SK-N-SH treated with all-trans-retinoic acid at 6 μM for 48 hours (cell line): Measurements from ENCODE around the gene CEACAM16.

Source experiments
- ATAC-seq: fragments of 200-7000 bp; cut with Tn5 transposase; 3 replicates; pipeline ENCODE4 v1.9.1; 2020; ENCODE audit warnings: mild to moderate bottlenecking, moderate library complexity
- ARNTL ChIP-seq: fragments of 450-650 bp; formaldehyde crosslinking; IDR thresholded peaks from 2 replicates; pipeline ENCODE4 v1.5.0; 2020; ENCODE audit warnings: low read depth, mild to moderate bottlenecking, moderate library complexity, borderline replicate concordance
- BACH2 ChIP-seq: fragments of 250-450 bp; sonication (Bioruptor Pico); IDR thresholded peaks from 2 replicates; pipeline ENCODE4 v1.9.0; 2021; ENCODE audit warnings: mild to moderate bottlenecking, borderline replicate concordance
- CSDC2 ChIP-seq: fragments of 250-450 bp; sonication (Bioruptor Pico); IDR thresholded peaks from 2 replicates; pipeline ENCODE4 v1.5.0; 2020; ENCODE audit warnings: mild to moderate bottlenecking, moderate library complexity
- ESRRG ChIP-seq: fragments of 250-450 bp; sonication (Bioruptor Pico); IDR thresholded peaks from 2 replicates; pipeline ENCODE4 v1.6.1; 2021; ENCODE audit warnings: mild to moderate bottlenecking
- GLIS3 ChIP-seq: fragments of 250-450 bp; sonication (Bioruptor Pico); IDR thresholded peaks from 2 replicates; pipeline ENCODE4 v1.5.0; 2020; ENCODE audit warnings: mild to moderate bottlenecking, moderate library complexity
- ISL1 ChIP-seq: fragments of 250-450 bp; sonication (Bioruptor Pico); IDR thresholded peaks from 2 replicates; pipeline ENCODE4 v2.1.2; 2022; ENCODE audit warnings: mild to moderate bottlenecking, moderate library complexity
- OSR1 ChIP-seq: fragments of 250-450 bp; sonication (Bioruptor Pico); IDR thresholded peaks from 2 replicates; pipeline ENCODE4 v1.8.0; 2022; ENCODE audit warnings: moderate library complexity, mild to moderate bottlenecking, inconsistent platforms
- PPARA ChIP-seq: fragments of 250-450 bp; sonication (Bioruptor Pico); IDR thresholded peaks from 2 replicates; pipeline ENCODE4 v1.5.0; 2020; ENCODE audit warnings: mild to moderate bottlenecking, borderline replicate concordance
- RARB ChIP-seq: fragments of 250-450 bp; sonication (Bioruptor Pico); IDR thresholded peaks from 2 replicates; pipeline ENCODE4 v1.8.0; 2021; ENCODE audit warnings: mild to moderate bottlenecking, moderate library complexity
- SNAI2 ChIP-seq: fragments of 250-450 bp; sonication (Bioruptor Pico); IDR thresholded peaks from 2 replicates; pipeline ENCODE4 v1.5.0; 2020; ENCODE audit warnings: mild to moderate bottlenecking, moderate library complexity
- TCF4 ChIP-seq: fragments of 250-450 bp; sonication (Bioruptor Pico); IDR thresholded peaks from 2 replicates; pipeline ENCODE4 v1.8.0; 2021; ENCODE audit warnings: mild to moderate bottlenecking, moderate library complexity, borderline replicate concordance
- TOX ChIP-seq: fragments of 250-450 bp; sonication (Bioruptor Pico); IDR thresholded peaks from 2 replicates; pipeline ENCODE4 v1.8.0; 2021; ENCODE audit warnings: mild to moderate bottlenecking, moderate library complexity, borderline replicate concordance
- ZFP3 ChIP-seq: fragments of 250-450 bp; sonication (Bioruptor Pico); IDR thresholded peaks from 2 replicates; pipeline ENCODE4 v1.5.0; 2020; ENCODE audit warnings: mild to moderate bottlenecking, moderate library complexity
- ZFP30 ChIP-seq: fragments of 450-650 bp; formaldehyde crosslinking; IDR thresholded peaks from 2 replicates; pipeline ENCODE4 v1.5.0; 2022; ENCODE audit warnings: mild to moderate bottlenecking, moderate library complexity
- ZNF565 ChIP-seq: fragments of 450-650 bp; formaldehyde crosslinking; conservative IDR thresholded peaks from 2 replicates; pipeline ENCODE4 v1.5.0; 2020; ENCODE audit warnings: low read depth, mild to moderate bottlenecking, moderate library complexity
- ZNF70 ChIP-seq: fragments of 450-650 bp; formaldehyde crosslinking; IDR thresholded peaks from 2 replicates; pipeline ENCODE4 v1.5.0; 2020; ENCODE audit warnings: mild to moderate bottlenecking, moderate library complexity
- ZNF8 ChIP-seq: fragments of 450-650 bp; formaldehyde crosslinking; IDR thresholded peaks from 2 replicates; pipeline ENCODE4 v1.5.0; 2020; ENCODE audit warnings: mild to moderate bottlenecking, moderate library complexity
- TF ChIP-seq, protein P1 (sequence below): fragments of 250-450 bp; sonication (Bioruptor Pico); IDR thresholded peaks from 2 replicates; pipeline ENCODE4 v1.5.0; 2020; ENCODE audit warnings: mild to moderate bottlenecking, moderate library complexity
- TF ChIP-seq, protein P2 (sequence below): fragments of 250-450 bp; sonication (Bioruptor Pico); IDR thresholded peaks from 2 replicates; pipeline ENCODE4 v1.8.0; 2020; ENCODE audit warnings: mild to moderate bottlenecking, moderate library complexity, borderline replicate concordance
- TF ChIP-seq, protein P3 (sequence below): fragments of 250-450 bp; sonication (Bioruptor Pico); IDR thresholded peaks from 2 replicates; pipeline ENCODE4 v1.8.0; 2021; ENCODE audit warnings: low read depth, mild to moderate bottlenecking, moderate library complexity, borderline replicate concordance
- TF ChIP-seq, protein P4 (sequence below): fragments of 250-450 bp; sonication (Bioruptor Pico); IDR thresholded peaks from 2 replicates; pipeline ENCODE4 v1.5.1; 2021; ENCODE audit warnings: mild to moderate bottlenecking, moderate library complexity

CEACAM16 gene

DNA sequence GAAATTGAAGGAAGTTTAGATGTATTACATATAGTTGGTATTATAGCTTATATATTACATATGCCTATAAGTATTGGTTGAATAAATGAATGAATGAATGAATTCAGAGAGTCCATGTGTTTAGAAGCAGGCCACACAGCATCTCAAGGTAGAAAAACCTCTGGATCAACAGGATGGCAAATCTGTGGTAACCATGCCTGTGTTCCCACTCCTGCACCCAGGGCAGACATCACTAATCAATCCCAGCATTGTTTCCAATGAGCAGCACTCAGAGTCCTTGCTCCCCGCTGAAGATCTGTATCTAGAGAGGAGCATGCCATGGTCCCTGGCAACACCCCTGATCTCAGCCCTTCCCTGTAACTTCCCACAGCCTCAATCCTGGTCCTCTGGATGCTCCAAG lies 26.7 kb upstream of the CEACAM16 start:
- no peak for ATAC-seq
- TF ChIP-seq ESRRG (CRISPR knock-in tag), result no peak
- TF ChIP-seq, protein P1, sequence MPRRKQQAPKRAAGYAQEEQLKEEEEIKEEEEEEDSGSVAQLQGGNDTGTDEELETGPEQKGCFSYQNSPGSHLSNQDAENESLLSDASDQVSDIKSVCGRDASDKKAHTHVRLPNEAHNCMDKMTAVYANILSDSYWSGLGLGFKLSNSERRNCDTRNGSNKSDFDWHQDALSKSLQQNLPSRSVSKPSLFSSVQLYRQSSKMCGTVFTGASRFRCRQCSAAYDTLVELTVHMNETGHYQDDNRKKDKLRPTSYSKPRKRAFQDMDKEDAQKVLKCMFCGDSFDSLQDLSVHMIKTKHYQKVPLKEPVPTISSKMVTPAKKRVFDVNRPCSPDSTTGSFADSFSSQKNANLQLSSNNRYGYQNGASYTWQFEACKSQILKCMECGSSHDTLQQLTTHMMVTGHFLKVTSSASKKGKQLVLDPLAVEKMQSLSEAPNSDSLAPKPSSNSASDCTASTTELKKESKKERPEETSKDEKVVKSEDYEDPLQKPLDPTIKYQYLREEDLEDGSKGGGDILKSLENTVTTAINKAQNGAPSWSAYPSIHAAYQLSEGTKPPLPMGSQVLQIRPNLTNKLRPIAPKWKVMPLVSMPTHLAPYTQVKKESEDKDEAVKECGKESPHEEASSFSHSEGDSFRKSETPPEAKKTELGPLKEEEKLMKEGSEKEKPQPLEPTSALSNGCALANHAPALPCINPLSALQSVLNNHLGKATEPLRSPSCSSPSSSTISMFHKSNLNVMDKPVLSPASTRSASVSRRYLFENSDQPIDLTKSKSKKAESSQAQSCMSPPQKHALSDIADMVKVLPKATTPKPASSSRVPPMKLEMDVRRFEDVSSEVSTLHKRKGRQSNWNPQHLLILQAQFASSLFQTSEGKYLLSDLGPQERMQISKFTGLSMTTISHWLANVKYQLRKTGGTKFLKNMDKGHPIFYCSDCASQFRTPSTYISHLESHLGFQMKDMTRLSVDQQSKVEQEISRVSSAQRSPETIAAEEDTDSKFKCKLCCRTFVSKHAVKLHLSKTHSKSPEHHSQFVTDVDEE (CRISPR knock-in tag), result no peak
- no peak for TF ChIP-seq PPARA (CRISPR knock-in tag)
- TF ChIP-seq OSR1, result no peak
- TF ChIP-seq, protein P2, sequence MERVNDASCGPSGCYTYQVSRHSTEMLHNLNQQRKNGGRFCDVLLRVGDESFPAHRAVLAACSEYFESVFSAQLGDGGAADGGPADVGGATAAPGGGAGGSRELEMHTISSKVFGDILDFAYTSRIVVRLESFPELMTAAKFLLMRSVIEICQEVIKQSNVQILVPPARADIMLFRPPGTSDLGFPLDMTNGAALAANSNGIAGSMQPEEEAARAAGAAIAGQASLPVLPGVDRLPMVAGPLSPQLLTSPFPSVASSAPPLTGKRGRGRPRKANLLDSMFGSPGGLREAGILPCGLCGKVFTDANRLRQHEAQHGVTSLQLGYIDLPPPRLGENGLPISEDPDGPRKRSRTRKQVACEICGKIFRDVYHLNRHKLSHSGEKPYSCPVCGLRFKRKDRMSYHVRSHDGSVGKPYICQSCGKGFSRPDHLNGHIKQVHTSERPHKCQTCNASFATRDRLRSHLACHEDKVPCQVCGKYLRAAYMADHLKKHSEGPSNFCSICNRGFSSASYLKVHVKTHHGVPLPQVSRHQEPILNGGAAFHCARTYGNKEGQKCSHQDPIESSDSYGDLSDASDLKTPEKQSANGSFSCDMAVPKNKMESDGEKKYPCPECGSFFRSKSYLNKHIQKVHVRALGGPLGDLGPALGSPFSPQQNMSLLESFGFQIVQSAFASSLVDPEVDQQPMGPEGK (CRISPR knock-in tag), result no peak
- TF ChIP-seq ZNF70 (CRISPR knock-in tag), result no peak
- TF ChIP-seq, protein P3, sequence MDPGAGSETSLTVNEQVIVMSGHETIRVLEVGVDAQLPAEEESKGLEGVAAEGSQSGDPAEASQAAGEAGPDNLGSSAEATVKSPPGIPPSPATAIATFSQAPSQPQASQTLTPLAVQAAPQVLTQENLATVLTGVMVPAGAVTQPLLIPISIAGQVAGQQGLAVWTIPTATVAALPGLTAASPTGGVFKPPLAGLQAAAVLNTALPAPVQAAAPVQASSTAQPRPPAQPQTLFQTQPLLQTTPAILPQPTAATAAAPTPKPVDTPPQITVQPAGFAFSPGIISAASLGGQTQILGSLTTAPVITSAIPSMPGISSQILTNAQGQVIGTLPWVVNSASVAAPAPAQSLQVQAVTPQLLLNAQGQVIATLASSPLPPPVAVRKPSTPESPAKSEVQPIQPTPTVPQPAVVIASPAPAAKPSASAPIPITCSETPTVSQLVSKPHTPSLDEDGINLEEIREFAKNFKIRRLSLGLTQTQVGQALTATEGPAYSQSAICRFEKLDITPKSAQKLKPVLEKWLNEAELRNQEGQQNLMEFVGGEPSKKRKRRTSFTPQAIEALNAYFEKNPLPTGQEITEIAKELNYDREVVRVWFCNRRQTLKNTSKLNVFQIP (CRISPR knock-in tag), result no peak
- no peak for TF ChIP-seq RARB
- no peak for TF ChIP-seq ARNTL (CRISPR knock-in tag)
- no peak for TF ChIP-seq CSDC2 (CRISPR knock-in tag)
- no peak for TF ChIP-seq TCF4 (CRISPR knock-in tag)
- TF ChIP-seq BACH2 (CRISPR knock-in tag), result no peak
- TF ChIP-seq ZNF565 (CRISPR knock-in tag), result no peak
- TF ChIP-seq ZFP3 (CRISPR knock-in tag), result no peak
- TF ChIP-seq, protein P4, sequence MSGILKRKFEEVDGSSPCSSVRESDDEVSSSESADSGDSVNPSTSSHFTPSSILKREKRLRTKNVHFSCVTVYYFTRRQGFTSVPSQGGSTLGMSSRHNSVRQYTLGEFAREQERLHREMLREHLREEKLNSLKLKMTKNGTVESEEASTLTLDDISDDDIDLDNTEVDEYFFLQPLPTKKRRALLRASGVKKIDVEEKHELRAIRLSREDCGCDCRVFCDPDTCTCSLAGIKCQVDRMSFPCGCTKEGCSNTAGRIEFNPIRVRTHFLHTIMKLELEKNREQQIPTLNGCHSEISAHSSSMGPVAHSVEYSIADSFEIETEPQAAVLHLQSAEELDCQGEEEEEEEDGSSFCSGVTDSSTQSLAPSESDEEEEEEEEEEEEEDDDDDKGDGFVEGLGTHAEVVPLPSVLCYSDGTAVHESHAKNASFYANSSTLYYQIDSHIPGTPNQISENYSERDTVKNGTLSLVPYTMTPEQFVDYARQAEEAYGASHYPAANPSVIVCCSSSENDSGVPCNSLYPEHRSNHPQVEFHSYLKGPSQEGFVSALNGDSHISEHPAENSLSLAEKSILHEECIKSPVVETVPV (CRISPR knock-in tag), result no peak
- no peak for TF ChIP-seq ZFP30
- no peak for TF ChIP-seq TOX (CRISPR knock-in tag)

DNA sequence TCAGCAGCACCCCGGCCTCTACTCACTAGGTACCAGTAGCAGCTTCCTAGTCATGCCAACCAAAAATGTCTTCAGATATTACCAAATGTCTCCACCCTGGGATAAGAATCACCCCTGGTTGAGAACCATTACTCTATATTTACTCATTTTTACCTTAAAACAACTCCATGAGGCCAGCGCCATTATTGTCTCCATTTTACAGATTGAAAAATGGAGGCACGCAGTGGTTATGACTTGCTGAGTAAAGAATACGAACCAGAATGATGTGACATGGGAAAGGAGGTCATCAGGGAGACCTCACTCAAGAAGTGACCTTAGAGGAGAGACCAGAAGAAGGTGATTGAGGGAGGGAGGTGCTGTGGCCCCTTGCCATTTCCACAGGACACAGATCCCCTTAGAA lies 25.4 kb upstream of the CEACAM16 start:
- ATAC-seq, result no peak

More for the DNA sequence above, 25.4 kb upstream of the CEACAM16 start:
- TF ChIP-seq, protein P1 (CRISPR knock-in tag), result no peak
- TF ChIP-seq SNAI2 (CRISPR knock-in tag) (no peak), ZNF8 (CRISPR knock-in tag) (no peak), TOX (CRISPR knock-in tag) (no peak), ISL1 (CRISPR knock-in tag) (no peak), ARNTL (CRISPR knock-in tag) (no peak), PPARA (CRISPR knock-in tag) (no peak), BACH2 (CRISPR knock-in tag) (no peak), RARB (no peak), ZFP30 (no peak), GLIS3 (CRISPR knock-in tag) (no peak), ZFP3 (CRISPR knock-in tag) (no peak), CSDC2 (CRISPR knock-in tag) (no peak)
- TF ChIP-seq, protein P3 (CRISPR knock-in tag), result no peak
- TF ChIP-seq, protein P4 (CRISPR knock-in tag), result no peak
